HG02610 (cell line): Measurements from ENCODE around the gene PKDCC.
A peak's percentile ranks its signal among the peaks of the same experiment; 100 is the strongest.

ENCODE experiments used
- ATAC-seq: cut with Tn5 transposase; IDR thresholded peaks from one replicate; pipeline ENCODE4 v1.9.1; 2021; ENCODE audit warnings: mild to moderate bottlenecking, moderate library complexity; ENCODE audit not compliant: unreplicated experiment

PKDCC gene, protein sequence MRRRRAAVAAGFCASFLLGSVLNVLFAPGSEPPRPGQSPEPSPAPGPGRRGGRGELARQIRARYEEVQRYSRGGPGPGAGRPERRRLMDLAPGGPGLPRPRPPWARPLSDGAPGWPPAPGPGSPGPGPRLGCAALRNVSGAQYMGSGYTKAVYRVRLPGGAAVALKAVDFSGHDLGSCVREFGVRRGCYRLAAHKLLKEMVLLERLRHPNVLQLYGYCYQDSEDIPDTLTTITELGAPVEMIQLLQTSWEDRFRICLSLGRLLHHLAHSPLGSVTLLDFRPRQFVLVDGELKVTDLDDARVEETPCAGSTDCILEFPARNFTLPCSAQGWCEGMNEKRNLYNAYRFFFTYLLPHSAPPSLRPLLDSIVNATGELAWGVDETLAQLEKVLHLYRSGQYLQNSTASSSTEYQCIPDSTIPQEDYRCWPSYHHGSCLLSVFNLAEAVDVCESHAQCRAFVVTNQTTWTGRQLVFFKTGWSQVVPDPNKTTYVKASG

DNA sequence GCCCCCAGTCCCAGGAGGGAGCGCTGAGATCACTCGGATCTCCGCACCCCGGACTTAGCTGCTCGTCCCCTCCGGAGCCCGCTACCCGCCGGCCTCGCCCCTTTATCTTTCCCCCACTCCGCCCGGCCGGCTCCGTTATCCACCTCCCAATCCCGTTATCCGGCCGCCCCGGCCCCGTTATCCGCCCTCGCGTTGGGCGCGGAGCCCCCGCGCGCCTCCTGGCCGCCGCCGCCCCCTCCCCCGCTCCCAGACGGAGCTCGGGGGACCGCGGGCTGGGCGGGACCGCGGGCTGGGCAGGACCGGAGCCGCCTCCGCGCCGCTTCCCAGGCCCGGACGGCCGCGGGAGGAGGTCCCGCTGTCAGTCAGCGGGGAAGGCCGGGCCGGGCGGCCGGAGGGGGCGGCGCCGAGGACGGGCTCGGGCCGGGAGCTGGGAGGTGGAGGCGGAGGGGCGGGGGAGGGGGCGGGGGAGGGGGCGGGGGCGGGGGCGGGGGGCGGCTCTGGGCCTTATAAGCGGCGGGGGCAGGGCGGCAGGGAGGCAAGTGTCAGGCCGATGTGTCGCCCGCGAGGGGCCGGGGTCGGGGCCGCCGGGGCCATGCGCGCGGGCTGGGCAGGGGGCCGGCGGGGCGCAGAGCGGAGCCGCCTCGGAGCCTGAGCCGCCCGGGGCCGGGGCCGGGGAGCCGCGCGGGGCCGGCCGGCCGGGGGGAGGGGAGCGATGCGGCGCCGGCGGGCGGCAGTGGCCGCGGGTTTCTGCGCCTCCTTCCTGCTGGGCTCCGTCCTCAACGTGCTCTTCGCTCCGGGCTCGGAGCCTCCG, at the start of gene PKDCC:
PKDCC (plus strand) TSS at position 534 of the 811 bp plus-strand sequence; CDS start at position 713, 179 bp downstream.
- peak; percentile 65 for ATAC-seq

DNA sequence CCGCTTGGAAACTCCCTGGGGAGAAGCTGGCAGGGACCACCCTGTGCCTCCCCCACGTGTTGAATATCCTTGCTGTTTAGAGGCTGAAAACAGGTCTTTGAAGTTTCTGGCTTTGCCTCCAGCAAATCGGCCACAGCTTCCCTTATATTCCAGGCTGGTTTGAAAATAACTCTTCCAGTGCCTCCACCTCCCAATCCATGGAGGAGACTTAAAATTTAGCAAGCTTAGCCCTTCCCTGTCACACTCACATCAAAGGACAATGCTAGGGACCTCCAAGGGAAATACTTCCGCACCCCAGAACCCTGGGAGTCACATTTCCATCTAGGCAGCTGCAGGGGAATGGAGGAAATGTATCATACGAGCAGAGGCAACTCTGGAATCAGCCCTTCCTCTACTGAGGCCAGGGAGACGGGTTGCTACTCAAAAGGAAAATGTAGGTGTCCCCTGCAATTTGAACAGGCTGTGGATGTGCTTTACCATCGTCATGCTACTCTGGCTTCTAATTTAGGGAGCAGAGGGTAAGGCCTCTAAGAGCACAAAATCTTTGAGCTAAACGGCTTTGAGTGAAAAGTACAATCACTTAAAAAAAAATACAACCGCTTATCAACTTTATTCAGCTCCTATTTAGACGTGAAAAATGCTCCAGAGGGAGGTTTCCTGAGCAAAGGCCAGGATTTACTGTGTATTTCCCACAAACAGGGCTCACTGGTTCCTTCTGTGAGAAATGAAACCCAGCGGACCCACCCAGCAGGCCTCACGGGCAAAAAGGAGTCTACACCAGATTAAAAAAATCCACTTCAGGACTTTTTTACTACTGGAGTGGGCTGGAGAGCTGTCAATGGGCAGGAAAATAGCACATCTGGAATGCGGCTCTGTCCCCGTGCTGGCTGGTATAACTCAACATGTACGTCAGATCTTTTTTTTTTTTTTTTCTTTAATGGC, 49.4 kb upstream of the PKDCC start:
- ATAC-seq = no peak

- no peak for ATAC-seq
These were observed 48.7 kb upstream of the PKDCC start for GRCh38 chr2:41999128-41999480.

GRCh38 chr2:41999592-42000281, 48.1 kb upstream of the PKDCC start:
- ATAC-seq = no peak

DNA sequence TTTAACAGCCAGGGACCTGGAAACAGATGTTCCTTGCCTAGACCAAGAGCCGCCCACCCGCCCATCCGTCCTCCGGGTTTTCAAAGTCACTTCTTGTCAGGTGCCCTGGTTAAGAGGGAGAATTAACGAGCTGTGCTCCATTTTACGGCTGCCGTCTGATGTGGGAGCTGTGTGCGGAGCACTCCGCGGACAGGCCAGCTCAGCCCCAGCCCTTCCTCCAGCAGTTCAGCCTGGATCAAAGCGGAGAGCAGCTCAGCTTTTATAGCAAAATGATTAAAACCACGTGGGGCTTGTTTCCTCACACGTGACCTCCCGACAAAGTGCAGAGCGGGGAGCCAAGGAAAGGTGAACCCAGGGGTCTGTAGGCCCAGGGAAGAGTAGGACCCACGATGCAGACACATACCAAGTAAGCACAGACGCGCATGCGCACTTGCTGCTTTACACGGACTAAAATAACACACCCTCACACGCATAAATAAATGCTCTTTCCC, 46.1 kb upstream of the PKDCC start:
- ATAC-seq = no peak

GRCh38 chr2:42007551-42007950, 40.3 kb upstream of the PKDCC start:
- ATAC-seq = no peak

DNA sequence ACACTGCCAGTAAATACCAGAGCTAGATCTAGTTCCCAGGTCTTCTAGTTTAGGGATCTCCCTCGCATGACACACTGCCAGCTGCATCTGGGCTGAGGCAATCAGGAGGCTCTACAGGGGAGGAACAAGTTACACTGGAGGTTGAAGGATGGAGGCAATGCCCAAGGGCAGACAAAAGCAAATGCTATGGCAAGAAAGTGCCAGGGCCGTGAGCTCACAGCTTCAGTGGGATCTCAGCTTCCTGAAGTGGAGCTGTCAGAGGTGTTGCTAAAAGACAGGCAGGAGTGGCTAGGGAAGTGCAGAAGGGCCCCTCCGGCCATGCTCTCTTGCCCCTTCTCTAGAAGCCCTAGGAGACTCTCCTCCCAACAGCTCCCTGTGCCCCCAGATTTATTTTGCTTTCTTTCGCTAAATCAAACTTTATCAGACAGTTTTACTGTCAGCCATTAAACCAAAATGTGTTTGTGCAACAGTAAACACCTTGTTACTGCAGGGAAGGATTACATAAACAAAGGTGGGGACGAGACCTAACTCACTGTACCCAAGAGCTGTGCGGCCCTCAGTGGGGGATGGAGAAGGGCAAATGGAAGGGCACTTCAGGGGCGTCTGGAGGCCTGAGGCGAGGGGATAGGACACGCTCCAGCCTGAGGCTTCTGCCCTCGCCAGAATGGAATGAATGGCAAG, 39.4 kb upstream of the PKDCC start:
- ATAC-seq = no peak

DNA sequence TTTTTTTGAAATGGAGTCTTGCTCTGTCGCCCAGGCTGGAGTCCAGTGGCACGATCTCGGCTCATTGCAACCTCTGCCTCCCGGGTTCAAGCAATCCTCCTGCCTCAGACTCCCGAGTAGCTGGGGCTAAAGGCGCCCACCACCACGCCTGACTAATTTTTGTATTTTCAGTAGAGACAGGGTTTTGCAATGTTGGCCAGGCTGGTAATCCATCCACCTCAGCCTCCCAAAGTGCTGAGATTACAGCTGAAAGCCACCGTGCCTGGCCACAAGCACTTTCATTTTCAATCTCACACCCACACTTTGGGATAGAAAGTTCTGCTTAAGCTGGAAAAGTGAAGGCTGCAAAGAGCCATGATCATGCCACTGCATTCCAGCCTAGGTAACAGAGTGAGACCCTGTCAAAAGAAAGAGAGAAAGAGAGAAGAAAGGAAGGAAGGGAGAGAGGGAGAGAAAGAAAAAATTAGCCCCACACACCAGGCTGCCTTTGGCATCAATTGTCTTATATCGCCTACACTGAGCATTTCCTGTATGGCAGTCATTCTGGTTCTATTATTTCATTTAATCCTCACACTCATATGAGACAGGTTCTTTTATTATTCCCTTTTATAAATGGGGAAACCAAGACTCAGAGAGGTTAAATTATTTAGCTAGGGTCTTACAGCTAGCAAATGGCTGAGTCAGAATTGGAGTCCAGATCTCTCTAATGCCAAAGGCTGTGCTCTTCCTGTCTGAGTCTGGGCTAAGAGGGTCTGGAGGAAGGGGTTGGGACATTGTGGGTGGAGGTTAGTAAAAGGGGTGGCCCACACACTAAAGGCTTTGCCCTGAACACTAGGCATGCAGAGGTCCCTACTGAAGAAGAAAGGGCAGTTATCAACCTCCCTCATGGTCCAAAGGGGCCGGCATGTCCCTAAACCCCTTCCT, 37.9 kb upstream of the PKDCC start:
- peak; percentile 64 for ATAC-seq

- ATAC-seq = no peak
These were observed 37.0 kb upstream of the PKDCC start for GRCh38 chr2:42010743-42011298.

- no peak for ATAC-seq
These were observed 35.7 kb upstream of the PKDCC start for GRCh38 chr2:42012137-42012536.

GRCh38 chr2:42012651-42013050, 35.2 kb upstream of the PKDCC start:
- no peak for ATAC-seq

- no peak for ATAC-seq
These were observed 34.4 kb upstream of the PKDCC start for GRCh38 chr2:42013409-42013808.

- ATAC-seq = no peak
These were observed 26.4 kb upstream of the PKDCC start for GRCh38 chr2:42021464-42021863.

DNA sequence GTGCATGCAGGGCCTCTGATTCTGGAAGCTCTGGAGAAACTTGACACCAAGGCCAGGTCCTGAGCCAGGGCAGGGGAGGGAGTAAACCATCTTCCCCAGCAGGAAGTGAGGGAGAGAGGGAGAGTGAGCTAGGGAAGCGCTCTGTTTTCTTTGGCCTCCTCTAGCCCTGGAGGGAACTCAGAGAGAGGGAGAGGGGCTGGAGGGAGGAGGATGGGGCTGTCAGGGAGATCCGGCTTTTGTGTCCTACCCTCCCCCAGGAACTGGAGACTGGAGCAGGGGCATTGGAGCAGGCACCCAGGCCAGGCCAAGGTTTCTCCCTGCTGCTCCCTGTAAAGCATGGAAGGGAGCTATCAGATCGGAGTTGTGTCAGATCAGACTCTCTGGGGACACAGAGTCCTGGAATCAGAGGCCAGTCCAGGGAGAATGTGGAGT, 22.7 kb upstream of the PKDCC start:
- ATAC-seq = no peak

GRCh38 chr2:42026272-42026671, 21.5 kb upstream of the PKDCC start:
- no peak for ATAC-seq

DNA sequence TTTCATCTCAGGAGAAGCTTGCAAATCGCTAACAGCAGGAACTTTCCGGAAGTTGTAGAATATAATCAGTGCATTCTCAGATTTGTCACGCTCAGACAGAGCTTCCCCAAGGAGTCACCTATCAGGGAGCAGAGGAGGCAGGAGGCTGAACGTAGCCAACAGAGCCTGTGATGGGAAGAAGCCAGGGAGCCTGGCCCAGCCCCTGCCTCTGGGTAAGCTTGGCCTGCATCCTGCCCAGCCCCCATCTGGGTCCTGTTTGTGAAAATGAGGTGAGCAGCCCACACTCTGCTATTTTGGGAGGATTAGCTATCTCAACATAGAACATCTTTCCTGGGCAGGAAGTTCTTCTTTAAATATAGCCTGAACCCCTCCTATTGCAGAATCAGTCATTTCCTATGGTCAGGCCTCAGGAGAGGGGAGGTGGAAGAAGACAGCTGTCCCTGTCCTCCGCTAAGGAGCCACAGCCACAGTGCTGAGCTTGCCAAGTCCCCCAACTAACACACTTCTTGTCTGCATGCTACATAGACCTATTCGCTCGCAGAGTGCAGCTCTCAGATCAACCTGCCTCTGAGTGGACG, 19.2 kb upstream of the PKDCC start:
- peak; percentile 76 for ATAC-seq

- peak; percentile 16 for ATAC-seq
These were observed 18.6 kb upstream of the PKDCC start for GRCh38 chr2:42029171-42029570.
